Suprapubic skin (tissue), 4 donors: Measurements from ENCODE around the gene SRD5A1.

Experiments used
- CTCF ChIP-seq, 2 donors: fragments of 200-600 bp in 1 of 2; fragments of 450-650 bp in 1 of 2; sonication (generic) in 1 of 2; IDR thresholded peaks; one replicate each; pipeline ENCODE4 v1.5.1; 2016 to 2019; ENCODE audit warnings: antibody characterized with exemption in 2 of 2, mild to moderate bottlenecking in 1 of 2, moderate library complexity in 1 of 2
- EP300 ChIP-seq: sonication (generic); formaldehyde crosslinking; IDR thresholded peaks from one replicate; pipeline ENCODE4 v1.6.1; 2017; ENCODE audit warnings: antibody characterized with exemption
- POLR2A ChIP-seq, 2 donors: fragments of 450-650 bp; IDR thresholded peaks; one replicate each; pipeline ENCODE4 v1.6.1; 2017; ENCODE audit warnings: antibody characterized with exemption in 2 of 2, mild to moderate bottlenecking in 2 of 2, moderate library complexity in 2 of 2
- POLR2AphosphoS5 ChIP-seq, 3 donors: sonication (generic); formaldehyde crosslinking; IDR thresholded peaks; one replicate each; pipeline ENCODE4 v1.6.1; 2017; ENCODE audit warnings: antibody characterized with exemption in 3 of 3

DNA sequence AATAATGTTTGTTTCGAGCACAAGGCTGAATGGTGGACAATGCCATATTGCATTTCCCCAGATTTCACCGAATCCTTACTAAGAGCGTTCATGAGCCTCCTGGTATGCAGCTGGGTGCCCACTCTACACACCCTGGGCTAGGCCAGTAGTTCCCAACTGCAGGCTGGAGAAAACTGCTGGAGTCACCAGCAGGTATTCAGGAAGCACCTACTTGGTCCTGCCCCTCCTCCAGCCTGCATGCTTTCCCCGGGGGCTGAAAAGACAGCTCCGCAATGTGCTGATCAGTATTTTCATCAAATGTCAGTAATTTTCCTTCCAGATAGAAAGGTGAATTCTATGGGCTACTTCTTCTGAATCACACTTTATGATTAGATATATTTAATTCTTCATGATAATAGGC lies 34.4 kb downstream of the SRD5A1 start:
- TF ChIP-seq CTCF (IDR thresholded peaks at IDR 0.05) (no peak), POLR2A (IDR thresholded peaks at IDR 0.05) (no peak), EP300 (no peak), POLR2AphosphoS5 (IDR thresholded peaks at IDR 0.05) (no peak)
